ENCODE results near the gene MTMR2. TPM values are rescaled to one million over a fixed set of nuclear protein-coding genes. Genes with fewer than 3 reads are reported as not detected.

MTMR2 gene
- polyA plus RNA-seq, 1 experiment, result 43.3 TPM

DNA sequence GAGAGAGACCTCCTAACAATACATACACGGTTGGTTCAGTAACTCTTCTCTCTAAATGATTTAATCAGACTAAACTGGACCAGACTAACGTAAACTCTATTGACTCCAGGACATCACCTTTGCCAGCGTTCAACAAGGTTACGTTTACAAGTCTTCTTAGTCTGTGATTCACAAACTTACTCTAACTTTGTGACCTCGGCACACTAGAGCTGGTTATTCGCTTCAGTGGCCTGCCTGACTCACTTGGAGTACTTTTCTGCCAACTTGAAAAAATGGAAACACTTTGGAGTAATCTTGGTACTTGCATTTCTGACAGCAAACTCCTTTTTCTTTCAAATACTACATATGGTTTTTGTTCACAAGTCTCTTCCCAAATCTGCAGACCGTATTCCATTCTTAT is 26.2 kb downstream of the MTMR2 start:
- no peak for DNase-seq (ENCODE audit: low read depth, low spot score)
- Histone ChIP-seq H3K27ac (ENCODE audit: low read depth, low read length) (no peak overlapping the region), H3K9me3 (ENCODE audit: control insufficient read depth, insufficient read depth, low read length) (no peaks in the 10 kb centered on the region), H3K4me3 (ENCODE audit: low read depth, low read length) (no peak overlapping the region), H3K27me3 (ENCODE audit: control insufficient read depth, insufficient read depth, low read length) (no peaks in the 10 kb centered on the region)
- ChIA-PET CTCF (interaction anchor here (1.3 kb wide), 1 partner anchor 62 kb away, joined by 3 read pairs; no protein-coding TSS in a partner anchor), POLR2A (interaction anchor here (0.5 kb wide), 1 partner anchor 14 kb away, joined by 7 read pairs; no protein-coding TSS in a partner anchor)
- TF ChIP-seq, protein P1, sequence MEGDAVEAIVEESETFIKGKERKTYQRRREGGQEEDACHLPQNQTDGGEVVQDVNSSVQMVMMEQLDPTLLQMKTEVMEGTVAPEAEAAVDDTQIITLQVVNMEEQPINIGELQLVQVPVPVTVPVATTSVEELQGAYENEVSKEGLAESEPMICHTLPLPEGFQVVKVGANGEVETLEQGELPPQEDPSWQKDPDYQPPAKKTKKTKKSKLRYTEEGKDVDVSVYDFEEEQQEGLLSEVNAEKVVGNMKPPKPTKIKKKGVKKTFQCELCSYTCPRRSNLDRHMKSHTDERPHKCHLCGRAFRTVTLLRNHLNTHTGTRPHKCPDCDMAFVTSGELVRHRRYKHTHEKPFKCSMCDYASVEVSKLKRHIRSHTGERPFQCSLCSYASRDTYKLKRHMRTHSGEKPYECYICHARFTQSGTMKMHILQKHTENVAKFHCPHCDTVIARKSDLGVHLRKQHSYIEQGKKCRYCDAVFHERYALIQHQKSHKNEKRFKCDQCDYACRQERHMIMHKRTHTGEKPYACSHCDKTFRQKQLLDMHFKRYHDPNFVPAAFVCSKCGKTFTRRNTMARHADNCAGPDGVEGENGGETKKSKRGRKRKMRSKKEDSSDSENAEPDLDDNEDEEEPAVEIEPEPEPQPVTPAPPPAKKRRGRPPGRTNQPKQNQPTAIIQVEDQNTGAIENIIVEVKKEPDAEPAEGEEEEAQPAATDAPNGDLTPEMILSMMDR (IDR thresholded peaks at IDR 0.05; ENCODE audit: low read depth, low read length), result no peak

DNA sequence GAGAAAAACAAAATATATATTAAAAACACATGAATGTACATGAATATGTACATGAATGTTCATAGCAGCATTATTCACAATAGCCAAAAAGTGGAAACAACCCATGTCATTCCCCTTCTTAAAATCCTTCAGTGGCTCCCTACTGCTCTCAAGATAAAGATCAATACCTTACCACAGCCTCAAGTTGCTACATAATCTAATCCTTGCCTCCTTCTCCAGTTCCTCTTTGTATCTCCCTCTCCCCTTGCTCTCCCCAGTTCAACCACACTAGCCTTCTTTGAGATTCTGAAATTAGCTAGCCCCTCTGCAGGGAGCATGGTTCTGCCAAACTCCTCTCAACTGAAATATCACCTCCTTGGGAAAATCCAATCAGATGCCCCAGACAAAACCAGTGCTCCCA is 28.1 kb downstream of the MTMR2 start:
- POLR2A ChIA-PET, result no interaction called here
- CTCF ChIA-PET, result no interaction called here
- TF ChIP-seq, protein P1 (IDR thresholded peaks at IDR 0.05; ENCODE audit: low read depth, low read length), result no peak
- Histone ChIP-seq H3K27me3 (ENCODE audit: control insufficient read depth, insufficient read depth, low read length) (no peaks in the 10 kb centered on the region), H3K4me3 (ENCODE audit: low read depth, low read length) (no peak overlapping the region), H3K9me3 (ENCODE audit: control insufficient read depth, insufficient read depth, low read length) (no peaks in the 10 kb centered on the region), H3K27ac (ENCODE audit: low read depth, low read length) (no peak overlapping the region)
- DNase-seq (ENCODE audit: low read depth, low spot score), result no peak

DNA sequence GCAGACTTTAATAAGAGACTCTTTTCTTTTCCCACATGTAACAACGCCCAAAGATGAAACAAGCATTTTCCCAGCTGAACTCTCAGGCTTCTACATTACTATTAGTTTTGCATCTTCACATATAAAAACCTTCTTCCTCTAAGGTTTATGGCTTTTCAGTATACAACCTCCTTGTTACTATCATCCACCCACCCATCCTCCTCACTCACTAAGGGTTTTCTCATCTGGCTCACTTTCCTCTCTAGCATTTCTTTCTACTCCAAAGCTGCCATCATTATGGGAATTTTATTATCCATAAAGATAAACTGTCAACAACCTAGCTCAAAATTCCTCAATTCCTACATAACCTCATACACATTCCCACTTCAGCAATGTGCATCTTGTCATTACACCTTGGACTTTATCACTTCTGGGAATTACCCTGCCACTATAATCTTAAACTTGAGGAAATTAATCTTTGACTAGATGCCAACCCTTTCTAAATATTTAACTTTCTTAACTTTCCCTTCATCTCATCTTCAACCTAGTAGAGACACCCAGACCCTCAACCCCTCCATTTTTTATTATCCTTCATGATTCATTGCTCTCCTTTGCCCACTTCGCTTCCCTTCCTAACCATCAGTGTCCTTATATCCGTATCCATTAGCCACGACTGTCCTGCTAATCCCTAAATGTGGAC is 30.9 kb downstream of the MTMR2 start:
- Histone ChIP-seq H3K9me3 (ENCODE audit: control insufficient read depth, insufficient read depth, low read length) (no peaks in the 10 kb centered on the region), H3K4me3 (ENCODE audit: low read depth, low read length) (no peak overlapping the region), H3K27me3 (ENCODE audit: control insufficient read depth, insufficient read depth, low read length) (no peaks in the 10 kb centered on the region), H3K27ac (ENCODE audit: low read depth, low read length) (no peak overlapping the region)
- TF ChIP-seq, protein P1 (IDR thresholded peaks at IDR 0.05; ENCODE audit: low read depth, low read length), result no peak
- POLR2A ChIA-PET, result no interaction called here
- CTCF ChIA-PET, result no interaction called here
- DNase-seq (ENCODE audit: low read depth, low spot score), result no peak

DNA sequence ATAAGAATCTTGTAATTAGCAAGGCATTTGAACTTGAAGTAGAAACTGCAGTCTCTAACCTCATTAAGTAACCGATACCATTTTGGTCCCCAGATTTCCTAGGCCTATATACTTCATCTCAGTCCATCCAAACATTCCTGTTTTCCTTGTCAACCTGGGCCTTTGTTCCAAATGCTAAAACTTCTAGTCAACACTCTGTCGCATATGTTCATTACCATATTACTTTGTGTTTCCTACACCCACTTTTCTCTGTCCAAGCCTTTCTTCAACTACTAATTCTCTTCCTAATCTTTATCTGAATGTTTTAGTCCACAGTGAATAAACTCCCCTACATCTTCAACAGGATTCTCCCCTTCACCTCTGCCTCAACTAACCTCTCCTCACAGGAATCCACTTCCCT is 31.4 kb downstream of the MTMR2 start:
- no peak overlapping the region for H3K27ac ChIP-seq (ENCODE audit: low read depth, low read length)
- CTCF ChIA-PET, result no interaction called here
- TF ChIP-seq, protein P1 (IDR thresholded peaks at IDR 0.05; ENCODE audit: low read depth, low read length), result no peak
- no peaks in the 10 kb centered on the region for H3K27me3 ChIP-seq (ENCODE audit: control insufficient read depth, insufficient read depth, low read length)
- POLR2A ChIA-PET, result no interaction called here
- H3K4me3 ChIP-seq (ENCODE audit: low read depth, low read length), result no peak overlapping the region
- H3K9me3 ChIP-seq (ENCODE audit: control insufficient read depth, insufficient read depth, low read length), result no peaks in the 10 kb centered on the region
- no peak for DNase-seq (ENCODE audit: low read depth, low spot score)

DNA sequence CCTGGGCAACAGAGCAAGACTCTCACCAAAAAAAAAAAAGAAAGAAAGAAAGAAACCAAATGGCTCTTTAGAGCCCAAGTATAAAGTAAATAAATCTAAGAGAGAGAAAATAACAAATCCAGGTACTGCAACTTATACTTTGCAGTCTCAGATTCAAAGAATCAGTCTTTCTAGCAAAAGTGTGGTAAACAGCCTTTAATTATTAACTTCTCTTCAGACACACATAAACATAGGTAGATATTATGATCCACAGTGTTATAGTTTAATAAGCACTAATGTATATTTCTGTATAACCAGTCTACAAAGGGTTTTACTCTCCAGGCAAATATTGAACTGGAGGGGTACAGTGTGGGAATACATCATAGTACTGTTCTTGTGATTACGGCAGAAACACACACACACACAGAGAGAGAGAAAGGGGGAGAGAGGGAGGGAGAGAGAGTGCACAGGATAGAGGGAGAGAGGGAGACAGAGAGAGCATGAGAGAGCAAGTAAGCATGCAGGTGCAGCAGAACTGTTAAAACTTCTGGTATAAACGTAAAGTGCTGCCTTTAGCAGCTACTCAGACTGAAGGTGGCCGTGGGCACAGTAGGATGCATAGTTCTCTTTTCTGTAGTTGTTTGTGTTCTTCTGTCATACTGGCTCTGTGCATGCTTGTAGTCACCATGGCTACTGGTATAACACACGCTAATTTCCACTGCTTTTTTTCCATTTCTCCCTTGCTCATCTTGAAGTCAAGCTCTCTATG is 32.3 kb downstream of the MTMR2 start:
- ChIA-PET CTCF (no interaction called here), POLR2A (no interaction called here)
- DNase-seq (ENCODE audit: low read depth, low spot score), result no peak
- no peaks in the 10 kb centered on the region for H3K27me3 ChIP-seq (ENCODE audit: control insufficient read depth, insufficient read depth, low read length)
- TF ChIP-seq, protein P1 (IDR thresholded peaks at IDR 0.05; ENCODE audit: low read depth, low read length), result no peak
- no peaks in the 10 kb centered on the region for H3K9me3 ChIP-seq (ENCODE audit: control insufficient read depth, insufficient read depth, low read length)
- no peak overlapping the region for H3K4me3 ChIP-seq (ENCODE audit: low read depth, low read length)
- no peak overlapping the region for H3K27ac ChIP-seq (ENCODE audit: low read depth, low read length)

Data from AG04450 (cell line).